HepG2 (cell line): ENCODE results near the gene LDLRAD4. TPM values are rescaled to one million over a fixed set of nuclear protein-coding genes. Genes with fewer than 3 reads are reported as not detected.

Experiments used
- ATAC-seq: fragments of 200-7000 bp; cut with Tn5 transposase; 3 replicates; pipeline ENCODE4 v1.9.1; 2020; ENCODE audit warnings: mild to moderate bottlenecking, moderate library complexity
- BruUV-seq: library from RNA; stranded (reverse); fragments of 400-500 nt; replicated peaks from 2 replicates; lab custom pipeline; 2021; lab: Mats Ljungman, UMichigan
- CTCF ChIA-PET: fragments of 300-600 bp; formaldehyde crosslinking; extraction: SDS; loops from one replicate; lab custom pipeline; 2021; ENCODE audit warnings: low total read pairs, inconsistent platforms, low intra/inter-chr PET ratio; lab: Yijun Ruan, JAX
- POLR2A ChIA-PET: fragments of 350-600 bp; sonication (Branson Sonifier 250); formaldehyde crosslinking; loops from one replicate; lab custom pipeline; 2020; ENCODE audit warnings: antibody characterized with exemption, inconsistent platforms; lab: Yijun Ruan, JAX
- DNase-seq: peaks from one replicate; pipeline ENCODE4 v3.0.0-alpha.2; 2015; ENCODE audit warnings: low spot score
- FAIRE-seq: peaks from 3 replicates; lab custom pipeline; 2011; peaks lifted over from hg19 to GRCh38; lab: Jason Lieb, UNC
- H2AFZ ChIP-seq: one replicate; pipeline ENCODE4 v1.6.1; 2011; ENCODE audit warnings: low read length, inconsistent platforms
- H3K27ac ChIP-seq: fragments of 300-600 bp; 3 replicates; pipeline ENCODE4 v1.8.0; 2011; ENCODE audit warnings: mixed run types, mild to moderate bottlenecking, mixed read lengths, low read length, inconsistent platforms; ENCODE audit not compliant: insufficient read depth; ENCODE audit errors: extremely low read length
- H3K27me3 ChIP-seq, 2 experiments: fragments of 200-600 bp in 1 of 2; 2 replicates in 1 of 2; 3 replicates in 1 of 2; pipeline versions ENCODE4 v1.6.0 to v1.8.0; 2011; ENCODE audit warnings: low read length in 2 of 2, mild to moderate bottlenecking in 2 of 2, moderate library complexity in 2 of 2, inconsistent platforms in 1 of 2; ENCODE audit not compliant: insufficient read depth in 2 of 2, control insufficient read depth in 1 of 2
- H3K36me3 ChIP-seq, 2 experiments: fragments of 200-600 bp in 1 of 2; replicated peaks in 1 of 2; 2 replicates in 1 of 2; 3 replicates in 1 of 2; pipeline versions ENCODE4 v1.5.1 to v1.8.0; 2011; ENCODE audit warnings: low read length in 2 of 2, inconsistent platforms in 1 of 2; ENCODE audit not compliant: insufficient read depth in 2 of 2, control insufficient read depth in 1 of 2
- H3K4me1 ChIP-seq: 2 replicates; pipeline ENCODE4 v1.5.1; 2012; ENCODE audit warnings: low read length, inconsistent platforms; ENCODE audit not compliant: insufficient read depth
- H3K4me2 ChIP-seq: 2 replicates; pipeline ENCODE4 v1.6.0; 2011; ENCODE audit warnings: low read depth, low read length, inconsistent platforms
- H3K4me3 ChIP-seq, 3 experiments: fragments of 200-600 bp in 1 of 3; sonication (generic), shearing (Covaris generic) in 1 of 3; replicated peaks in 1 of 3; 2 replicates each; pipeline ENCODE4 v1.5.1; 2011 to 2016; ENCODE audit warnings: low read length in 3 of 3, inconsistent platforms in 2 of 3, low read depth in 2 of 3, mild to moderate bottlenecking in 2 of 3, control low read depth in 1 of 3, mixed read lengths in 1 of 3; ENCODE audit not compliant: insufficient read depth in 1 of 3
- H3K79me2 ChIP-seq: one replicate; pipeline ENCODE4 v1.6.1; 2011; ENCODE audit warnings: low read length, inconsistent platforms; ENCODE audit not compliant: insufficient read depth
- H3K9ac ChIP-seq: 2 replicates; pipeline ENCODE4 v1.6.0; 2011; ENCODE audit warnings: mild to moderate bottlenecking, low read depth, low read length, inconsistent platforms; ENCODE audit not compliant: insufficient read depth
- H3K9me3 ChIP-seq: 2 replicates; pipeline ENCODE4 v1.5.1; 2012; ENCODE audit warnings: mild to moderate bottlenecking, low read length
- H4K20me1 ChIP-seq: 2 replicates; pipeline ENCODE4 v1.6.0; 2011; ENCODE audit warnings: inconsistent platforms, mild to moderate bottlenecking, low read length, moderate library complexity; ENCODE audit not compliant: insufficient read depth
- ATF4 ChIP-seq, 2 experiments: fragments of 450-650 bp in 1 of 2; sonication (generic) in 1 of 2; formaldehyde crosslinking; IDR thresholded peaks; 2 replicates each; pipeline versions ENCODE4 v1.5.0 to v1.8.0; 2020 to 2022; ENCODE audit warnings: mild to moderate bottlenecking in 1 of 2, missing genetic modification reagents in 1 of 2
- FOXJ3 ChIP-seq: sonication (generic); formaldehyde crosslinking; IDR thresholded peaks from 2 replicates; pipeline ENCODE4 v1.4.0; 2020; ENCODE audit warnings: missing genetic modification reagents, mild to moderate bottlenecking, borderline replicate concordance
- FOXM1 ChIP-seq: sonication (generic); formaldehyde crosslinking; IDR thresholded peaks from 2 replicates; pipeline ENCODE4 v1.5.0; 2020; ENCODE audit warnings: missing genetic modification reagents
- HNRNPK ChIP-seq: fragments of 200-400 bp; formaldehyde crosslinking; IDR thresholded peaks from 2 replicates; pipeline ENCODE4 v1.6.1; 2018; ENCODE audit warnings: low read length, low read depth, moderate library complexity, mild to moderate bottlenecking; ENCODE audit not compliant: poor library complexity, severe bottlenecking
- KAT2B ChIP-seq: fragments of 150-350 bp; IDR thresholded peaks from 2 replicates; pipeline ENCODE4 v1.6.1; 2014; ENCODE audit warnings: low read depth, low read length, borderline replicate concordance
- KIAA2018 ChIP-seq: sonication (generic); formaldehyde crosslinking; IDR thresholded peaks from 2 replicates; pipeline ENCODE4 v1.5.0; 2020; ENCODE audit warnings: mild to moderate bottlenecking, missing genetic modification reagents, borderline replicate concordance
- RAD51 ChIP-seq: fragments of 450-650 bp; IDR thresholded peaks from 2 replicates; pipeline ENCODE4 v1.6.1; 2016; ENCODE audit warnings: borderline replicate concordance
- RBM39 ChIP-seq: fragments of 200-400 bp; formaldehyde crosslinking; IDR thresholded peaks from one replicate; pipeline ENCODE4 v1.6.1; 2018; ENCODE audit warnings: antibody characterized with exemption, mild to moderate bottlenecking, low read depth, low read length; ENCODE audit not compliant: poor library complexity, severe bottlenecking
- SETDB1 ChIP-seq: sonication (generic); formaldehyde crosslinking; IDR thresholded peaks from 2 replicates; pipeline ENCODE4 v1.5.1; 2020; ENCODE audit warnings: missing genetic modification reagents, mild to moderate bottlenecking, borderline replicate concordance
- ZNF121 ChIP-seq: sonication (generic); formaldehyde crosslinking; IDR thresholded peaks from 2 replicates; pipeline ENCODE4 v1.5.0; 2020; ENCODE audit warnings: mild to moderate bottlenecking, missing genetic modification reagents
- ZNF207 ChIP-seq: fragments of 450-650 bp; IDR thresholded peaks from 2 replicates; pipeline ENCODE4 v1.6.1; 2016; ENCODE audit warnings: antibody characterized with exemption, borderline replicate concordance
- ZNF569 ChIP-seq: sonication (generic); formaldehyde crosslinking; IDR thresholded peaks from 2 replicates; pipeline ENCODE4 v1.5.0; 2020; ENCODE audit warnings: mild to moderate bottlenecking, missing genetic modification reagents, moderate library complexity, borderline replicate concordance
- ZNF776 ChIP-seq: sonication (generic); formaldehyde crosslinking; IDR thresholded peaks from 2 replicates; pipeline ENCODE4 v1.4.0; 2020; ENCODE audit warnings: mild to moderate bottlenecking, missing genetic modification reagents
- ZNF891 ChIP-seq: sonication (generic); formaldehyde crosslinking; IDR thresholded peaks from 2 replicates; pipeline ENCODE4 v1.5.0; 2020; ENCODE audit warnings: mild to moderate bottlenecking, missing genetic modification reagents
- WGBS: methylation state at CpG from one replicate; pipeline ENCODE4 v1.1.6; 2017; ENCODE audit warnings: low lambda C conversion rate; 5-methylcytosine and 5-hydroxymethylcytosine counted together
- in situ Hi-C: cut with HindIII; loops from 2 replicates; pipeline ENCODE4 v1.10.0; 2017; ENCODE audit warnings: low pct_unique_long_range_greater_than_20kb; ENCODE audit not compliant: extremely low pct_ligation_motif_present
- intact Hi-C: fragments of 100-400 bp; cut with micrococcal nuclease; formaldehyde crosslinking; loops from one replicate; pipeline ENCODE4 v1.10.0; 2022; ENCODE audit not compliant: unreplicated experiment
- polyA plus RNA-seq, 8 experiments: library from polyadenylated mRNA; depleted of rRNA in 3 of 8; stranded (reverse) in 7 of 8; unstranded in 1 of 8; fragments of >200 nt; fragmentation: Illumina TruSeq in 4 of 8; extraction: Trizol in 4 of 8; gene quantifications; 2 replicates each; pipeline versions ENCODE4 v1.2.1 to v1.2.3, GENCODE V29; 2011 to 2016; ENCODE audit warnings: low read depth in 4 of 8, missing spikeins in 1 of 8, mixed read lengths in 1 of 8; ENCODE audit not compliant: insufficient read depth in 1 of 8
- total RNA-seq, 5 experiments: library from RNA; depleted of rRNA; stranded (reverse); fragments of >200 nt; fragmentation: Illumina TruSeq; extraction: Trizol; gene quantifications; 2 replicates each; pipeline ENCODE4 v1.2.3, GENCODE V29; 2016; ENCODE audit warnings: low read depth in 1 of 5

The LDLRAD4 gene
- total and polyA plus RNA-seq, 2 of the 13 experiments (the other 11 are each of a cell fraction or from before 2014, with no cell fraction given) = 13.6 to 20.9 TPM

GRCh38 chr18:13206301-13206700 is 12.3 kb upstream of the LDLRAD4 start:
- Histone ChIP-seq H3K4me2 (no peak overlapping the region), H2AFZ (no peak overlapping the region), H3K27ac (no peak overlapping the region), H3K9me3 (no peaks in the 10 kb centered on the region), H3K36me3 (no peaks in the 10 kb centered on the region), H3K4me3 (no peak overlapping the region), H3K9ac (no peak overlapping the region), H3K27me3 (peaks cover 3 to 17% of the 10 kb centered on the region in 2 experiments; a peak in 4 of 5 replicates), H3K4me1 (peaks cover 12% of the 10 kb centered on the region; the same call in 1 of the 2 replicates), H3K79me2 (no peaks in the 10 kb centered on the region), H4K20me1 (no peaks in the 10 kb centered on the region)
- FAIRE-seq = no peak
- ATAC-seq = no peak
- no TSS peak for BruUV-seq
- WGBS = 47% methylated on average over 6 of the region's 6 CpGs
- intact Hi-C loops = no loop called here
- POLR2A ChIA-PET = no interaction called here
- in situ Hi-C loops = loop anchor here (25.0 kb wide), 1 partner anchor 431 kb away; no protein-coding TSS in a partner anchor
- DNase-seq = no peak
- CTCF ChIA-PET = no interaction called here
- TF ChIP-seq KAT2B (no peak), ATF4 (CRISPR knock-in tag; IDR thresholded peaks at IDR 0.05) (no peak), SETDB1 (CRISPR knock-in tag) (no peak), ZNF569 (CRISPR knock-in tag) (no peak), FOXM1 (CRISPR knock-in tag) (no peak), RBM39 (no peak), ZNF776 (CRISPR knock-in tag) (no peak), HNRNPK (no peak), RAD51 (no peak), ZNF207 (no peak), ZNF891 (no peak), KIAA2018 (CRISPR knock-in tag) (no peak), FOXJ3 (CRISPR knock-in tag) (no peak), ZNF121 (CRISPR knock-in tag) (no peak)
